DOHH2 (cell line): Measurements from ENCODE around the gene FKBP1A.
"Not testable (repeated sequence)": the region's sequence is repeated elsewhere in the genome, so short reads cannot be mapped to it uniquely, and the experiment has no call there.

Experiments used
- H3F3A ChIP-seq: fragments of 200-600 bp; sonication (generic), shearing (Covaris generic); 2 replicates; pipeline ENCODE4 v1.6.0; 2016; ENCODE audit warnings: antibody characterized with exemption, mild to moderate bottlenecking; ENCODE audit not compliant: control insufficient read depth, insufficient read depth
- H3K27ac ChIP-seq: fragments of 200-600 bp; sonication (generic); 2 replicates; pipeline ENCODE4 v1.5.1; 2014; ENCODE audit warnings: low read depth, mild to moderate bottlenecking, low read length, moderate library complexity
- H3K27me3 ChIP-seq: fragments of 200-600 bp; sonication (generic); 2 replicates; pipeline ENCODE4 v1.6.1; 2014; ENCODE audit warnings: mild to moderate bottlenecking, low read length, mixed read lengths; ENCODE audit not compliant: control insufficient read depth
- H3K36me3 ChIP-seq: fragments of 200-600 bp; sonication (generic); 2 replicates; pipeline ENCODE4 v1.6.1; 2014; ENCODE audit warnings: mild to moderate bottlenecking, low read length, moderate library complexity, mixed read lengths; ENCODE audit not compliant: control insufficient read depth
- H3K4me1 ChIP-seq: fragments of 200-600 bp; sonication (generic); 2 replicates; pipeline ENCODE4 v1.6.1; 2014; ENCODE audit warnings: mild to moderate bottlenecking, low read length, mixed read lengths; ENCODE audit not compliant: control insufficient read depth
- H3K4me2 ChIP-seq: fragments of 200-600 bp; sonication (generic); 2 replicates; pipeline ENCODE4 v1.6.0; 2014; ENCODE audit warnings: mild to moderate bottlenecking, low read length, moderate library complexity
- H3K4me3 ChIP-seq: fragments of 200-600 bp; sonication (generic); 2 replicates; pipeline ENCODE4 v1.5.1; 2014; ENCODE audit warnings: mild to moderate bottlenecking, low read length, mixed read lengths
- H3K79me2 ChIP-seq: fragments of 200-600 bp; sonication (generic); 2 replicates; pipeline ENCODE4 v1.6.1; 2014; ENCODE audit warnings: mild to moderate bottlenecking, low read length, mixed read lengths; ENCODE audit not compliant: control insufficient read depth
- H3K9me2 ChIP-seq: fragments of 200-600 bp; sonication (generic); replicated peaks from 2 replicates; pipeline ENCODE4 v1.6.1; 2014; ENCODE audit warnings: mild to moderate bottlenecking, low read length, mixed read lengths; ENCODE audit not compliant: control insufficient read depth
- H3K9me3 ChIP-seq: fragments of 200-600 bp; sonication (generic); 2 replicates; pipeline ENCODE4 v1.6.1; 2014; ENCODE audit warnings: antibody characterized with exemption, low read length, mixed read lengths; ENCODE audit not compliant: control insufficient read depth, insufficient read depth
- H4K20me1 ChIP-seq: fragments of 200-600 bp; sonication (generic); 2 replicates; pipeline ENCODE4 v1.6.0; 2014; ENCODE audit warnings: low read depth, mild to moderate bottlenecking, antibody characterized with exemption, low read length, moderate library complexity; ENCODE audit not compliant: control insufficient read depth, insufficient read depth
- CTCF ChIP-seq: fragments of 200-600 bp; sonication (generic); IDR thresholded peaks from one replicate; pipeline ENCODE4 v1.5.1; 2014; ENCODE audit warnings: antibody characterized with exemption, mild to moderate bottlenecking, low read depth, low read length; ENCODE audit not compliant: poor library complexity, severe bottlenecking
- EZH2phosphoT487 ChIP-seq: fragments of 200-600 bp; sonication (generic); IDR thresholded peaks from 2 replicates; pipeline ENCODE4 v1.6.1; 2017; ENCODE audit warnings: borderline replicate concordance, mild to moderate bottlenecking, antibody characterized with exemption, low read length, moderate library complexity, mixed read lengths

FKBP1A gene

GRCh38 chr20:1403624-1404023 is 10.8 kb upstream of the FKBP1A start:
- Histone ChIP-seq H3K27me3 (no peaks in the 10 kb centered on the region), H3K4me3 (no peak overlapping the region), H3K27ac (no peak overlapping the region), H4K20me1 (no peaks in the 10 kb centered on the region), H3K4me1 (peaks cover 17% of the 10 kb centered on the region), H3F3A (peaks cover 2% of the 10 kb centered on the region; the same call in 1 of the 2 replicates), H3K9me2 (no peaks in the 10 kb centered on the region), H3K79me2 (no peaks in the 10 kb centered on the region), H3K4me2 (no peak overlapping the region), H3K9me3 (no peaks in the 10 kb centered on the region), H3K36me3 (no peaks in the 10 kb centered on the region)
- TF ChIP-seq CTCF (no peak), EZH2phosphoT487 (no peak)

GRCh38 chr20:1402149-1402548 is 9.3 kb upstream of the FKBP1A start:
- TF ChIP-seq EZH2phosphoT487: no peak
- no peak for TF ChIP-seq CTCF
- Histone ChIP-seq H3K79me2 (no peaks in the 10 kb centered on the region), H3K4me2 (no peak overlapping the region), H3K27ac (no peak overlapping the region), H3K9me2 (no peaks in the 10 kb centered on the region), H3K27me3 (peaks cover under 1% of the 10 kb centered on the region; the same call in 1 of the 2 replicates), H3K36me3 (no peaks in the 10 kb centered on the region), H4K20me1 (no peaks in the 10 kb centered on the region), H3K9me3 (no peaks in the 10 kb centered on the region), H3K4me1 (peaks cover 32% of the 10 kb centered on the region), H3K4me3 (no peak overlapping the region), H3F3A (peaks cover 10% of the 10 kb centered on the region; the same call in 1 of the 2 replicates)

DNA sequence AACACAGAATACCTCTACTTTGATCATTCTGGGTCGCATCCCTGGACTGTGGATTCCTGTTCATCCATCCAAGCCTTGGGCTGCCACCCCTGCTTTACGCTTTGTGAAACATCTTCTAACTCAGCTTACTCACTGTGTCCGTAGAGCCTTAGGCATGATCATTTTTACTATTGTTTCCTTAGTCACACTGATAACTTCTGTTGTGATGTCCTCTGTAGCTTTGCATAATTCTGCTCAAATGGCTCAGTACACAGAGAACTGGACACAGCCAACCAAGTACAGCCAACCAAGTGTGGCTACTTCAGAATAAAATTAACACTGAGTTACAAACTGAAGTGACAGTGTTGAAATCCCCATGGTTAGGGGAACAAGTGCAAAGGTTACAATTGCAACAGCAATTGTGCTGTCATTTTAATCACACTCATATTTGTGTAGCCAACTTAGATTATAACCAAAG is 8.6 kb upstream of the FKBP1A start:
- no peak overlapping the region for H3K4me2 ChIP-seq
- TF ChIP-seq CTCF (no peak), EZH2phosphoT487 (no peak)
- no peaks in the 10 kb centered on the region for H3K9me3 ChIP-seq
- H3K4me1 ChIP-seq: peaks cover 35% of the 10 kb centered on the region
- H3F3A ChIP-seq: peaks cover 10% of the 10 kb centered on the region; the same call in 1 of the 2 replicates
- H3K27ac ChIP-seq: no peak overlapping the region
- H4K20me1 ChIP-seq: no peaks in the 10 kb centered on the region
- no peaks in the 10 kb centered on the region for H3K36me3 ChIP-seq
- H3K27me3 ChIP-seq: peaks cover 7% of the 10 kb centered on the region; the same call in 1 of the 2 replicates
- no peaks in the 10 kb centered on the region for H3K79me2 ChIP-seq
- H3K9me2 ChIP-seq: no peaks in the 10 kb centered on the region
- no peak overlapping the region for H3K4me3 ChIP-seq

- not testable (repeated sequence) for H3K79me2 ChIP-seq, H3K36me3 ChIP-seq, H3K27ac ChIP-seq, H3K4me2 ChIP-seq, H3K9me3 ChIP-seq, H3K9me2 ChIP-seq, H4K20me1 ChIP-seq, H3K4me3 ChIP-seq
- H3K4me1 ChIP-seq: peaks cover 38% of the 10 kb centered on the region
- H3K27me3 ChIP-seq: peaks cover 20% of the 10 kb centered on the region
- peaks cover 10% of the 10 kb centered on the region; the same call in 1 of the 2 replicates for H3F3A ChIP-seq
Measured at GRCh38 chr20:1399678-1400366, 7.0 kb upstream of the FKBP1A start.
